Measurements from ENCODE around the gene CASP2.
A peak's percentile ranks its signal among the peaks of the same experiment; 100 is the strongest.

Gene CASP2

GRCh38 chr7:143299346-143299745 is 11.2 kb downstream of the CASP2 start:
- no peak for DNase-seq (ENCODE audit: low spot score)

- DNase-seq (ENCODE audit: low spot score), result no peak
These were observed 11.7 kb downstream of the CASP2 start for GRCh38 chr7:143299840-143300239.

- DNase-seq (ENCODE audit: low spot score), result no peak
These were observed 13.1 kb downstream of the CASP2 start for GRCh38 chr7:143300959-143301935.

- DNase-seq (ENCODE audit: low spot score), result no peak
These were observed 15.6 kb downstream of the CASP2 start for GRCh38 chr7:143303733-143304132.

- DNase-seq (ENCODE audit: low spot score), result no peak
These were observed 16.8 kb downstream of the CASP2 start for GRCh38 chr7:143304938-143305337.

GRCh38 chr7:143305423-143306070 is 17.4 kb downstream of the CASP2 start:
- peak; percentile 63 for DNase-seq (ENCODE audit: low spot score)

- no peak for DNase-seq (ENCODE audit: low spot score)
These were observed 20.5 kb downstream of the CASP2 start for GRCh38 chr7:143308632-143309031.

- DNase-seq (ENCODE audit: low spot score), result no peak
These were observed 26.0 kb downstream of the CASP2 start for GRCh38 chr7:143314127-143314526.

- DNase-seq (ENCODE audit: low spot score), result no peak
These were observed 27.6 kb downstream of the CASP2 start, which contains the start of gene CLCN1 for GRCh38 chr7:143315776-143316175. Gene CLCN1, plus strand, starts transcription at chr7:143316111. Its CDS starts 102 bp downstream, at chr7:143316213.

- no peak for DNase-seq (ENCODE audit: low spot score)
These were observed 28.3 kb downstream of the CASP2 start for GRCh38 chr7:143316492-143316891.

- DNase-seq (ENCODE audit: low spot score), result no peak
These were observed 30.5 kb downstream of the CASP2 start for GRCh38 chr7:143318661-143319060.

GRCh38 chr7:143320620-143321019 is 32.5 kb downstream of the CASP2 start:
- DNase-seq (ENCODE audit: low spot score), result no peak

GRCh38 chr7:143321242-143321641 is 33.1 kb downstream of the CASP2 start:
- DNase-seq (ENCODE audit: low spot score), result no peak

- no peak for DNase-seq (ENCODE audit: low spot score)
These were observed 33.6 kb downstream of the CASP2 start for GRCh38 chr7:143321734-143322133.

GRCh38 chr7:143322760-143323633 is 34.8 kb downstream of the CASP2 start:
- DNase-seq (ENCODE audit: low spot score), result no peak

GRCh38 chr7:143323653-143324052 is 35.5 kb downstream of the CASP2 start:
- DNase-seq (ENCODE audit: low spot score), result no peak

GRCh38 chr7:143325240-143325639 is 37.1 kb downstream of the CASP2 start:
- no peak for DNase-seq (ENCODE audit: low spot score)

- DNase-seq (ENCODE audit: low spot score), result no peak
These were observed 39.8 kb downstream of the CASP2 start for GRCh38 chr7:143327903-143328302.

- no peak for DNase-seq (ENCODE audit: low spot score)
These were observed 41.5 kb downstream of the CASP2 start for GRCh38 chr7:143329471-143330170.

- DNase-seq (ENCODE audit: low spot score), result no peak
These were observed 43.1 kb downstream of the CASP2 start for GRCh38 chr7:143331179-143331801.

GRCh38 chr7:143334244-143334643 is 46.1 kb downstream of the CASP2 start:
- DNase-seq (ENCODE audit: low spot score), result no peak

Data from ecto neural progenitor cell (in vitro differentiated cells).